ENCODE results near the gene CCDC32. TPM values are rescaled to one million over a fixed set of nuclear protein-coding genes. Genes with fewer than 3 reads are reported as not detected.
A peak's percentile ranks its signal among the peaks of the same experiment; 100 is the strongest.
"Not testable (repeated sequence)": the region's sequence is repeated elsewhere in the genome, so short reads cannot be mapped to it uniquely, and the experiment has no call there.

The CCDC32 gene
- total RNA-seq, 2 donors from 2014 or later: 20.9 to 28.5 TPM

DNA sequence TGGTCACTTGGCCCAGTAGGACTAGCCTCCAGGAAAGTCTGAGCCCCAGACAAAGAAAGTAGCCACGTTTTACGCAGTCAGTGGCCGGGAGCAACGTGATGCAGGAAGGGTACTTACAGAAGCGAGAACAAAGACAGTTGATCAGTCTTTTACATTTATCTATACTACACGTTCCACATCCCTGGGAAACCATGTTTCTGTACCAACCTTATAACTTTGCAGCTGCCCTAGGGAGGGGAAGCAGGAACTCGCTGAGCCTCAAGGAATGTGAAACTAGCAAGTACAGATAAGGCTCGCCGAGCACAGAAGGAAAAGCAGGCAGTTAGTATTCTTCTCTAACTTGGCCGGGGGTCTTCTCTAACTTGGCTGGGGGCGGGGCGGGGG, 25.8 kb upstream of the CCDC32 start:
- H3K27ac Mint-ChIP-seq: peak overlapping the region; percentile 89
- ATAC-seq (no peak), DNase-seq (no peak)
- peaks cover 25% of the 10 kb centered on the region for H3K4me1 Mint-ChIP-seq
- peaks cover 3% of the 10 kb centered on the region for H3K36me3 Mint-ChIP-seq (ENCODE audit: low read depth)
- peaks cover 6% of the 10 kb centered on the region for H3K27me3 Mint-ChIP-seq
- peak overlapping the region; percentile 84 for H3K4me3 Mint-ChIP-seq
- H3K9me3 ChIP-seq (ENCODE audit: control insufficient read depth, low read length, poor library complexity, severe bottlenecking): no peaks in the 10 kb centered on the region

DNA sequence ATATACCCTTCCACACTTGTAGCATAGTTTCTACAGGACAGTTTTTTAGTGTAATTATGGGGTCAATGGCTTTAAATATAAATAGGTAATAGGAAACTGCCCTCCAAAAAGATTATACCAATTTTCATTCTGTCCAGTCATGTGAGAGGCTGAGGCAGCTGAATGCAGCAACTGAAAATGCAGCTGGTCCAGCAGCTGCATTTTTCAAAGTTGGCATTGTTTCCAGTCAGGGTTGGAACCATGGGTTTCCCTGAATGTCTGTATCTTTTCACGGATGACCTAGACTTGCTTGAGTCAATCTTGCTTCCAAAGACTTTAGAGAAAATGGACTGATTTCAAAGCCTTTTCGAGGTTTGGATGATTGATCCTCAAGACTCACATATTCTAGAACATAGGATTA, 19.3 kb upstream of the CCDC32 start:
- Mint-ChIP-seq H3K36me3 (ENCODE audit: low read depth) (no peaks in the 10 kb centered on the region), H3K4me1 (no peaks in the 10 kb centered on the region), H3K27ac (no peak overlapping the region), H3K27me3 (peaks cover 5% of the 10 kb centered on the region), H3K4me3 (no peak overlapping the region)
- no peak for ATAC-seq
- H3K9me3 ChIP-seq (ENCODE audit: control insufficient read depth, low read length, poor library complexity, severe bottlenecking): no peaks in the 10 kb centered on the region
- DNase-seq: no peak

DNA sequence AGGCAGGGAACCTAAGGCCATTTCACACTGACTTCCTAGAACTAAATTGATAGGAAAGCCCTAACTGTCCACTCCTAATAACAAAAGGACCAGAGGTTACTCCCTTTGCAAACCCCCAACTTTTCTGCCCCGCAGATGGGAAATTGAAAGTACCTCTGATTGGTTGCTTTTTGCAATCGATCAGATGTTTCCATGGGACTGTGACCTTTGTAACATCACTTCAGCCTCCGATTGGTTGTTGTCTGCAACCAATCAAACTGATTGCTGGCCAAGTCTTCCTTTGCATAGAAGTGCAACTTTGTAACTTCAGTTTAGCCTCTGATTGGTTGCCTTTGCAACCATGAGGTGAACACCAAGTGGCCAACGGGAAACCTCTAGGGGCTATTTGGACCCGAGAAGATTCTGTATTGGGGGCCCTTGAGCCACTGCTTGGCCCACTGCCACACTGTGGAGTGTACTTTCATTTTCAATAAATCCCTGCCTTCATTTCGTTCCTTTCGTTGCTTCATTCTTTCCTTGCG, 17.9 kb upstream of the CCDC32 start:
- no peak for DNase-seq
- H3K27ac Mint-ChIP-seq: no peak overlapping the region
- H3K4me1 Mint-ChIP-seq: no peaks in the 10 kb centered on the region
- H3K36me3 Mint-ChIP-seq (ENCODE audit: low read depth): no peaks in the 10 kb centered on the region
- peaks cover 5% of the 10 kb centered on the region for H3K27me3 Mint-ChIP-seq
- peak overlapping the region; percentile 58 for H3K4me3 Mint-ChIP-seq
- peak; percentile 64 for ATAC-seq
- H3K9me3 ChIP-seq (ENCODE audit: control insufficient read depth, low read length, poor library complexity, severe bottlenecking): no peaks in the 10 kb centered on the region

DNA sequence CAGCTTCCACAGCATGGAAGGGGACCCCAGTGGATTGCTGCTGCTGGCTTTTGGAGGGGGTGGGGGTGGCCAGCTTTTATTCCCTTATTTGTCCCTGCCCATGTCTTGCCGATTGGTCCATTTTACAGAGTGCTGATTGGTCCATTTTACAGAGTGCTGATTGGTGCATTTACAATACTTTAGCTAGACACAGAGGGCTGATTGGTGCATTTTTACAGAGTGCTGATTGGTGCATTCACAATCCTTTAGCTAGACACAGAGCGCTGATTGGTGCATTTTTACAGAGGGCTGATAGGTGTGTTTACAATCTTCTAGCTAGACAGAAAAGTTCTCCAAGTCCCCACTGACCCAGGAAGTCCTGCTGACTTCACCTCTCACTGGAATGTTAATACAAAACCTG, 17.0 kb upstream of the CCDC32 start:
- H3K27ac Mint-ChIP-seq; H3K4me1 Mint-ChIP-seq; H3K36me3 Mint-ChIP-seq (ENCODE audit: low read depth); H3K27me3 Mint-ChIP-seq; ATAC-seq; DNase-seq; H3K4me3 Mint-ChIP-seq; H3K9me3 ChIP-seq (ENCODE audit: control insufficient read depth, low read length, poor library complexity, severe bottlenecking): not testable (repeated sequence)

- H3K9me3 ChIP-seq (ENCODE audit: control insufficient read depth, low read length, poor library complexity, severe bottlenecking): no peaks in the 10 kb centered on the region
- Mint-ChIP-seq H3K36me3 (ENCODE audit: low read depth) (no peaks in the 10 kb centered on the region), H3K27ac (no peak overlapping the region), H3K4me3 (no peak overlapping the region), H3K27me3 (no peaks in the 10 kb centered on the region), H3K4me1 (no peaks in the 10 kb centered on the region)
- DNase-seq: no peak
- no peak for ATAC-seq
Measured at GRCh38 chr15:40578892-40579291, 14.1 kb upstream of the CCDC32 start.

DNA sequence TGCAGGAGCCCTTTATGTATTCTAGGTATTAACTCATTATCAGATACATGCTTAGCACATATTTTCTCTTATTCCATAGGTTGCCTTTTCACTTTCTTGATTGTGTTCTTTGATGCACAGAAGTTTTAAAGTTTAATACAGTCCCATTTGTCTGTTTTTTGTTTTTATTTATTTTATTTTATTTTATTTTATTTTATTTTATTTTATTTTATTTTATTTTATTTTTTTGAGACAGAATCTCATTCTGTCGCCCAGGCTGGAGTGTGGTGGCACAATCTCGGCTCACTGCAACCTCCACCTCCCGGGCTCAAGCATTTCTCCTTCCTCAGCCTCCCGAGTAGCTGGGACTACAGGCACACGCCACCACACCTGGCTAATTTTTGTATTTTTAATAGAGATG, 12.1 kb upstream of the CCDC32 start:
- not testable (repeated sequence) for DNase-seq; H3K9me3 ChIP-seq (ENCODE audit: control insufficient read depth, low read length, poor library complexity, severe bottlenecking); ATAC-seq; H3K4me1 Mint-ChIP-seq; H3K36me3 Mint-ChIP-seq (ENCODE audit: low read depth); H3K27ac Mint-ChIP-seq; H3K27me3 Mint-ChIP-seq; H3K4me3 Mint-ChIP-seq

DNA sequence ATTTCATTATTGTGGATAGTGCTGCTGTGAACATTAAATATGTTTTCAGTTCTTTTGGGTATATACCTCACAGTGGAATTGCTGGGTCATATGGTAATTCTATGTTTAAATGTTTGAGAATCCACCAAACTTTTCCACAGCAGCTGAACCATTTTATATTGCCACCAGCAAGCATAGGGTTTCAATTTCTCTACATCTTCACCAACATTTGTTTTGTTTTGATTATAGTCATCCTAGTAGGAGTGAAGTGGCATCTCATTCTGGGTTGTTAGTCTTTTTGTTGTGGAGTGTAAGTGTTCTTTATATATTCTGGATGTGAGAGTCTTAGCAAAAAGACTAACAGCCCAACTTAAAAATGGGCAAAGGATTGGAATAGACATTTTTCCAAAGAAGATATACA, 10.3 kb upstream of the CCDC32 start:
- Mint-ChIP-seq H3K36me3 (ENCODE audit: low read depth) (peaks cover 3% of the 10 kb centered on the region), H3K27me3 (no peaks in the 10 kb centered on the region), H3K27ac (peak overlapping the region; percentile 49), H3K4me1 (peaks cover 6% of the 10 kb centered on the region), H3K4me3 (no peak overlapping the region)
- DNase-seq (no peak), ATAC-seq (no peak)
- no peaks in the 10 kb centered on the region for H3K9me3 ChIP-seq (ENCODE audit: control insufficient read depth, low read length, poor library complexity, severe bottlenecking)

GRCh38 chr15:40569129-40569953, 4.5 kb upstream of the CCDC32 start, which contains the start of gene RPUSD2:
RPUSD2 (plus strand) TSS chr15:40569299; CDS start chr15:40569338, 39 bp downstream.
- DNase-seq: peak; percentile 80 to 86 (median 80)
- no peaks in the 10 kb centered on the region for H3K27me3 Mint-ChIP-seq
- H3K4me3 Mint-ChIP-seq: peak within 1 kb of the TSS; percentile 97
- H3K4me1 Mint-ChIP-seq: peaks cover 24% of the 10 kb centered on the region
- peak; percentile 66 for ATAC-seq
- H3K36me3 Mint-ChIP-seq (ENCODE audit: low read depth): peaks cover 3% of the 10 kb centered on the region
- peak within 1 kb of the TSS; percentile 93 for H3K27ac Mint-ChIP-seq
- H3K9me3 ChIP-seq (ENCODE audit: control insufficient read depth, low read length, poor library complexity, severe bottlenecking): no peaks in the 10 kb centered on the region

DNA sequence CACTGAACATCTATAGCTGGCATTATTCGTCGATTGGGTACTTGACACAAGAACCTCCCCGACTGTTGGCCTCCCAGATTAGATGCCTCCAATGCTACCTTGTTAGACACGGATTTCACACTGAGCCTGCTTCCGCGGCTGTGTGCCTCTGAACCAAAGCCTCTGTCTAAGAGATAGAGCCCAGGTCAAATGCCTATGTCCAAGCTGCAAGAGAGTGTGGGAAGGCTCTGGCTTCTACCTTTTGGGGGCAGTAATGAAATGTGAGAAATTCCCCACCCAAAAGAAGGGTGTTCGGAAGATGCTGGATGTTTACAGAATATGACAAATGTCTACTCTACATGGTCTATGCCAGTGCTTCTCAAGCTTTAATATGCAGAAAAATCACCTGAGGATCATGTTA, 2.3 kb upstream of the CCDC32 start:
- H3K4me3 Mint-ChIP-seq: no peak overlapping the region

DNA sequence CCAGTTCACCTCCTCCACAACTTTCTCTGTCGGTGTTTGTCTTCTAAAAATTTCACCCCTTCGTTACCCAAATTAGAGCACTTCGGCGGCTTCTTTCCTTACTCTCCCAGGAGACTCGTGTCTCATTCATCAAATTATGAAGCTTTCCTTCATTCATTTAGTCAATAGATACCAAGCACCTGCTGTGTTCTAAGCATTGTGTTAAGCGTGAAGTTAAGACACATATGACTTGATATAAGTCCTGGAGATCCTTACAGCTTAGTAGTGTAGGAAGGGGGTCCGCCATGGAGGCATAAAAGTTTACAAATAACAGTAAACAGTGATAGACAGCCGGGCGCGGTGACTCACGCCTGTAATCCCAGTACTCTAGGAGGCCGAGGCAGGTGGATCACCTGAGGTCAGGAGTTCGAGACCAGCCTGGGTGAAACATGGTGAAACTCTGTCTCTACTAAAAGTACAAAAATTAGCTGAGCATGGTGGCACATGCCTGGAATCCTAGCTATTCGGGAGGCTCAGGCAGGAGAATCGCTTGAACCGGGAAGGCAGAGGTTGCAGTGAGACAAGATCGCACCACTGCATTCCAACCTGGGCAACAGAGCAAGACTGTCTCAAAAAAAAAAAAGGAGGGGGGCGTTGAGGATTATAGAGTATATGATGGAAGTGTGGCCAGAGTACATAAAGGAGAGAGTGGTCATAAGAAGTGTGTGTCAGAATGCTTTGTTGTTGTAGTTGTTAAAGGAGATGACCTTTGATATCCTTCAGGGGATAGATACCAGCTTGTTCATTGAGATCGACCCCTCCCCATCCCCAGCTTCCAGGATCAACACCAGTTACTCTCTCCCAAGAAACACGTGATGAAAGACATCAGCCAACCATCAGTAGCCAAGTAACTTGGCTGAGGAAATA, 744 bp upstream of the CCDC32 start:
- ATAC-seq: no peak
- no peaks in the 10 kb centered on the region for H3K36me3 Mint-ChIP-seq (ENCODE audit: low read depth)
- H3K4me1 Mint-ChIP-seq: peaks cover 34% of the 10 kb centered on the region
- no peaks in the 10 kb centered on the region for H3K27me3 Mint-ChIP-seq
- DNase-seq: no peak
- peak overlapping the region; percentile 90 for H3K27ac Mint-ChIP-seq
- peak overlapping the region; percentile 92 for H3K4me3 Mint-ChIP-seq
- no peaks in the 10 kb centered on the region for H3K9me3 ChIP-seq (ENCODE audit: control insufficient read depth, low read length, poor library complexity, severe bottlenecking)

More for the DNA sequence above, 2.3 kb upstream of the CCDC32 start:
- H3K4me1 Mint-ChIP-seq: peaks cover 29% of the 10 kb centered on the region
- ATAC-seq (no peak), DNase-seq (no peak)
- no peaks in the 10 kb centered on the region for H3K9me3 ChIP-seq (ENCODE audit: control insufficient read depth, low read length, poor library complexity, severe bottlenecking)
- no peak overlapping the region for H3K27ac Mint-ChIP-seq
- H3K27me3 Mint-ChIP-seq: no peaks in the 10 kb centered on the region
- H3K36me3 Mint-ChIP-seq (ENCODE audit: low read depth): no peaks in the 10 kb centered on the region

GRCh38 chr15:40563426-40563825, 1.4 kb downstream of the CCDC32 start:
- Mint-ChIP-seq H3K36me3 (ENCODE audit: low read depth) (no peaks in the 10 kb centered on the region), H3K27ac (no peak overlapping the region), H3K4me3 (no peak overlapping the region), H3K4me1 (peaks cover 43% of the 10 kb centered on the region), H3K27me3 (no peaks in the 10 kb centered on the region)
- no peak for DNase-seq
- ATAC-seq: no peak
- no peaks in the 10 kb centered on the region for H3K9me3 ChIP-seq (ENCODE audit: control insufficient read depth, low read length, poor library complexity, severe bottlenecking)

GRCh38 chr15:40562691-40563090, 2.2 kb downstream of the CCDC32 start:
- no peaks in the 10 kb centered on the region for H3K27me3 Mint-ChIP-seq
- peaks cover 43% of the 10 kb centered on the region for H3K4me1 Mint-ChIP-seq
- no peaks in the 10 kb centered on the region for H3K36me3 Mint-ChIP-seq (ENCODE audit: low read depth)
- no peak overlapping the region for H3K4me3 Mint-ChIP-seq
- DNase-seq: no peak
- ATAC-seq: no peak
- H3K9me3 ChIP-seq (ENCODE audit: control insufficient read depth, low read length, poor library complexity, severe bottlenecking): no peaks in the 10 kb centered on the region
- H3K27ac Mint-ChIP-seq: no peak overlapping the region

Data from T-helper 17 cell (primary cell).